PC-9 (cell line): ENCODE results near the gene SETBP1.

Experiments
- CTCF ChIP-seq: fragments of 200-600 bp; sonication (generic); conservative IDR thresholded peaks from 2 replicates; pipeline ENCODE4 v1.6.1; 2017; ENCODE audit warnings: mixed run types, antibody characterized with exemption, mild to moderate bottlenecking, moderate library complexity
- EZH2 ChIP-seq: fragments of 200-600 bp; sonication (generic); IDR thresholded peaks from 2 replicates; pipeline ENCODE4 v1.8.0; 2017; ENCODE audit warnings: antibody characterized with exemption, low read depth

GRCh38 chr18:44950685-44951195 is 270.1 kb downstream of the SETBP1 start:
- TF ChIP-seq CTCF (no peak), EZH2 (no peak)
